PC-3 (cell line): ENCODE data around the gene PRDM5.

Source experiments
- CTCF ChIP-seq: fragments of 300-600 bp; sonication (generic); conservative IDR thresholded peaks from 2 replicates; pipeline ENCODE4 v1.5.1; 2017; ENCODE audit warnings: antibody characterized with exemption, low read depth, mild to moderate bottlenecking, low read length
- EZH2 ChIP-seq: fragments of 300-600 bp; sonication (generic); IDR thresholded peaks from one replicate; pipeline ENCODE4 v1.6.1; 2017; ENCODE audit warnings: antibody characterized with exemption, mild to moderate bottlenecking, low read length; ENCODE audit not compliant: unreplicated experiment

- TF ChIP-seq CTCF (no peak), EZH2 (no peak)
These were observed 57.6 kb downstream of the PRDM5 start for GRCh38 chr4:120864969-120865368.
